Peyer's patch (tissue), 4 donors: ENCODE results near the gene MAPK6. TPM values are rescaled to one million over a fixed set of nuclear protein-coding genes. Genes with fewer than 3 reads are reported as not detected.
"Not testable (repeated sequence)": the region's sequence is repeated elsewhere in the genome, so short reads cannot be mapped to it uniquely, and the experiment has no call there.

Experiments
- DNase-seq, 3 donors: peaks; one replicate each; pipeline ENCODE4 v3.0.0-alpha.2; 2017 to 2019
- H3K27ac ChIP-seq, 4 donors: fragments of 200-600 bp; sonication (generic); one replicate each; pipeline ENCODE4 v1.5.1; 2016 to 2019
- H3K27me3 ChIP-seq, 2 donors: fragments of 200-600 bp; sonication (generic); one replicate each; pipeline ENCODE4 v1.5.1; 2019
- H3K36me3 ChIP-seq, 3 donors: fragments of 200-600 bp; sonication (generic); one replicate each; pipeline ENCODE4 v1.5.1; 2016 to 2019
- H3K4me1 ChIP-seq, 4 donors: fragments of 200-600 bp; sonication (generic); one replicate each; pipeline ENCODE4 v1.5.1; 2016 to 2019
- H3K4me3 ChIP-seq, 4 donors: fragments of 200-600 bp; sonication (generic); 1 replicate in 3 of 4; 2 replicates in 1 of 4; pipeline ENCODE4 v1.5.1; 2016 to 2019; ENCODE audit warnings: mild to moderate bottlenecking in 1 of 4
- H3K9me3 ChIP-seq, 4 donors: fragments of 200-600 bp; sonication (generic); one replicate each; pipeline ENCODE4 v1.5.1; 2016 to 2019; ENCODE audit warnings: mild to moderate bottlenecking in 1 of 4
- CTCF ChIP-seq, 6 experiments: fragments of 450-650 bp in 4 of 6; fragments of 200-600 bp in 2 of 6; sonication (generic) in 1 of 6; IDR thresholded peaks; one replicate each; pipeline ENCODE4 v1.5.1; 2017 to 2019; ENCODE audit warnings: antibody characterized with exemption in 6 of 6, mild to moderate bottlenecking in 3 of 6, moderate library complexity in 1 of 6
- POLR2A ChIP-seq, 2 donors: fragments of 450-650 bp; IDR thresholded peaks; one replicate each; pipeline ENCODE4 v1.5.1; 2017; ENCODE audit warnings: antibody characterized with exemption in 2 of 2, mild to moderate bottlenecking in 2 of 2, moderate library complexity in 2 of 2
- total RNA-seq, 4 donors: library from RNA; depleted of rRNA; stranded (reverse); fragments of >200 nt; gene quantifications; one replicate each; pipeline ENCODE4 v1.1.0, GENCODE V29; 2016

The MAPK6 gene
- total RNA-seq, 4 donors from 2014 or later: 41.3 to 112 (median 72.3) TPM

GRCh38 chr15:51992953-51993352 is 26.1 kb upstream of the MAPK6 start:
- Histone ChIP-seq H3K27me3 (no peaks in the 10 kb centered on the region), H3K4me1 (no peaks in the 10 kb centered on the region), H3K27ac (no peak overlapping the region), H3K4me3 (no peak overlapping the region), H3K36me3 (no peaks in the 10 kb centered on the region), H3K9me3 (no peaks in the 10 kb centered on the region)
- no peak for DNase-seq
- TF ChIP-seq CTCF (IDR thresholded peaks at IDR 0.05) (no peak), POLR2A (IDR thresholded peaks at IDR 0.05) (no peak)

- Histone ChIP-seq H3K4me1 (no peaks in the 10 kb centered on the region), H3K9me3 (no peaks in the 10 kb centered on the region), H3K36me3 (no peaks in the 10 kb centered on the region), H3K27me3 (no peaks in the 10 kb centered on the region), H3K27ac (no peak overlapping the region), H3K4me3 (no peak overlapping the region)
- no peak for DNase-seq
- TF ChIP-seq CTCF (IDR thresholded peaks at IDR 0.05) (no peak), POLR2A (IDR thresholded peaks at IDR 0.05) (no peak)
These were observed 16.7 kb upstream of the MAPK6 start for GRCh38 chr15:52002351-52002750.

GRCh38 chr15:52003089-52003488 is 15.9 kb upstream of the MAPK6 start:
- DNase-seq, H3K9me3 ChIP-seq, H3K36me3 ChIP-seq, H3K27ac ChIP-seq, H3K27me3 ChIP-seq, H3K4me3 ChIP-seq, H3K4me1 ChIP-seq: not testable (repeated sequence)

- H3K27ac ChIP-seq: no peak overlapping the region
- no peaks in the 10 kb centered on the region for H3K9me3 ChIP-seq
- TF ChIP-seq CTCF (IDR thresholded peaks at IDR 0.05) (no peak), POLR2A (IDR thresholded peaks at IDR 0.05) (no peak)
- DNase-seq: no peak
- no peak overlapping the region for H3K4me3 ChIP-seq
- no peaks in the 10 kb centered on the region for H3K27me3 ChIP-seq
- no peaks in the 10 kb centered on the region for H3K36me3 ChIP-seq
- no peaks in the 10 kb centered on the region for H3K4me1 ChIP-seq
These were observed 15.3 kb upstream of the MAPK6 start for GRCh38 chr15:52003710-52004109.

- H3K4me3 ChIP-seq: no peak overlapping the region
- H3K4me1 ChIP-seq: no peaks in the 10 kb centered on the region
- DNase-seq: no peak
- H3K9me3 ChIP-seq: no peaks in the 10 kb centered on the region
- no peaks in the 10 kb centered on the region for H3K27me3 ChIP-seq
- no peak for TF ChIP-seq CTCF (IDR thresholded peaks at IDR 0.05)
- no peak for TF ChIP-seq POLR2A (IDR thresholded peaks at IDR 0.05)
- no peaks in the 10 kb centered on the region for H3K36me3 ChIP-seq
- H3K27ac ChIP-seq: no peak overlapping the region
These were observed 14.2 kb upstream of the MAPK6 start for GRCh38 chr15:52004806-52005205.

GRCh38 chr15:52005748-52006701 is 13.0 kb upstream of the MAPK6 start:
- no peak for DNase-seq
- Histone ChIP-seq H3K36me3 (no peaks in the 10 kb centered on the region), H3K4me1 (no peaks in the 10 kb centered on the region), H3K4me3 (no peak overlapping the region), H3K27me3 (no peaks in the 10 kb centered on the region), H3K9me3 (no peaks in the 10 kb centered on the region), H3K27ac (peak overlapping the region in 2 of 4 donors; percentile 1 to 20)
- no peak for TF ChIP-seq POLR2A (IDR thresholded peaks at IDR 0.05)
- no peak for TF ChIP-seq CTCF (IDR thresholded peaks at IDR 0.05)
